LNCaP clone FGC (cell line): Measurements from ENCODE around the gene USP54.

ENCODE experiments used
- DNase-seq: peaks from one replicate; pipeline ENCODE4 v3.0.0-alpha.2; 2011; ENCODE audit warnings: low read depth
- H3K4me3 ChIP-seq: 2 replicates; pipeline ENCODE4 v1.5.1; 2011; ENCODE audit warnings: mild to moderate bottlenecking, low read depth, low read length, control low read depth
- TF ChIP-seq, protein P1 (sequence below): IDR thresholded peaks from 2 replicates; pipeline ENCODE4 v1.5.1; 2012; ENCODE audit warnings: mild to moderate bottlenecking; ENCODE audit not compliant: control insufficient read depth, insufficient read depth; ENCODE audit errors: extremely low read depth

The USP54 gene

DNA sequence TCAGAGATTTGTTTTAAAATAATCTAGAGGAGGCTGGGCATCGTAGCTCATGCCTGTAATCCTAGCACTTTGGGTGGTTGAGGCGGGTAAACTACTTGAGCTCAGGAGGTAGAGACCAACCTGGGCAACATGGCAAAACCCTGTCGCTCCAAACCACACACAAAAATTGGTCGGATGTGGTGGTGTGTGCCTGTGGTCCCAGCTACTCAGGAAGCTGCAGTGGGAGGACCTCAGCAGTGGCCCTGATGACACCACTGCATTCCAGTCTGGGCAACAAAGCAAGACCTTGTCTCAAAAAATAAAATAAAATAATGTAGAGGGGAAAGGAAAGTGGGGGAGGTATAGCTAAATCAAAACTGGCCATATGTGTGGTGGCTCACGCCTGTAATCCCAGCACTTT is 81.4 kb downstream of the USP54 start:
- no peak overlapping the region for H3K4me3 ChIP-seq
- no peak for DNase-seq
- TF ChIP-seq, protein P1, sequence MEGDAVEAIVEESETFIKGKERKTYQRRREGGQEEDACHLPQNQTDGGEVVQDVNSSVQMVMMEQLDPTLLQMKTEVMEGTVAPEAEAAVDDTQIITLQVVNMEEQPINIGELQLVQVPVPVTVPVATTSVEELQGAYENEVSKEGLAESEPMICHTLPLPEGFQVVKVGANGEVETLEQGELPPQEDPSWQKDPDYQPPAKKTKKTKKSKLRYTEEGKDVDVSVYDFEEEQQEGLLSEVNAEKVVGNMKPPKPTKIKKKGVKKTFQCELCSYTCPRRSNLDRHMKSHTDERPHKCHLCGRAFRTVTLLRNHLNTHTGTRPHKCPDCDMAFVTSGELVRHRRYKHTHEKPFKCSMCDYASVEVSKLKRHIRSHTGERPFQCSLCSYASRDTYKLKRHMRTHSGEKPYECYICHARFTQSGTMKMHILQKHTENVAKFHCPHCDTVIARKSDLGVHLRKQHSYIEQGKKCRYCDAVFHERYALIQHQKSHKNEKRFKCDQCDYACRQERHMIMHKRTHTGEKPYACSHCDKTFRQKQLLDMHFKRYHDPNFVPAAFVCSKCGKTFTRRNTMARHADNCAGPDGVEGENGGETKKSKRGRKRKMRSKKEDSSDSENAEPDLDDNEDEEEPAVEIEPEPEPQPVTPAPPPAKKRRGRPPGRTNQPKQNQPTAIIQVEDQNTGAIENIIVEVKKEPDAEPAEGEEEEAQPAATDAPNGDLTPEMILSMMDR = no peak

DNA sequence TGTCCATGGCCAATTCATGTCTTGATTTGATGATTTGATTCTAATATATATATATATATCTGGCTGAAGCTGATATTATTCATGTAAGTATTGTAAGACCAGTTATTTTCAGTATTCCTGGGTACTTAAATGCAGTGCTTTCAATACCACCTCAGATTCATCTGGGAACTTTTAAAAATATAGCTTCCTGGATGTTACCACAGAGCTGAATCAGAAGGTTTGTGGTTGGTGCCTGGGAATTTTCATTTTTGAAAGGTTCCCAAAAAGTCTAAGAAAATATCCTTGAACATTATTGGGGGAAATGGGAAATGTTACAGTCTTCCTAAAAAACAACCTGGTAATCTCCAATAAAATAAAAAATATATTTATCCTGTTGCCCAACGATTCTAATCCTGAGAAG is 84.7 kb downstream of the USP54 start:
- DNase-seq = no peak
- H3K4me3 ChIP-seq = no peak overlapping the region
- TF ChIP-seq, protein P1 = no peak

DNA sequence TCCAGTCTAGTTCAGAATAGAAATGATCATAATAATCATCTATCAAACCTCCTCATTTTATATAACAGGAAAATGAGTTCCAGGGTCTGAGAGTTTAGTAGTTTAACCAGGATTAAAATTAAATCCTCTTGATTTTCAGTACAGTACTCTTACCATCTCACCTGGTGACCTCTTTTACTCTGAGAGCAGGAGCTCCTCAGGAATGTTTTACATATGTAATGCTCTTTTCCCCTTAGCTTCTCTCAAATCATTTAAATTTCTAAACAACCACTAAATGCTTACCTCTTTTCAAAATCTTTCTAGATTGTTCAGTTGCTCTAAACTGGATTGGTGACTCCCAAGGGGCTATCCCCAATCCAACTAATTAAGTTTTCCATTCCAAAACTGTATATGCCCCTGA is 85.1 kb downstream of the USP54 start:
- TF ChIP-seq, protein P1 = no peak
- DNase-seq = no peak
- H3K4me3 ChIP-seq = no peak overlapping the region

DNA sequence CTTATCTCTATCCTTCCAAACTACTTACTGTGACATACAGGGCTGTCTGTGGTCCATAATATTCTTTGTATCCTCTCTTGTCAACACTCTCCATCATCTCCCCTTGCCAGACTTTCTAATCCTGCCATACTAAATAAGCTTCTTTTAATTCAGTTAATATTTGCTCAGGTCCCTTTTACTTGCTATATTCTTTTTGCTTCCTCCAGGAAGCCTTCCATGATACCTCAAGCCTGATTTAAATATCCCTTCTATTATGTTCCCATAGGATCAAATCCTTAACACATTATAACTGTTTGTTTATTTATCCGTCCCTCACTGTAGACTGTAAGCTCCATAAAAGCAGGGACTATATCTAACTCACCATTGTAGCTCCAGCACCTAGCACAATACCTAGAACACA is 88.1 kb downstream of the USP54 start:
- TF ChIP-seq, protein P1 = no peak
- no peak overlapping the region for H3K4me3 ChIP-seq
- no peak for DNase-seq

DNA sequence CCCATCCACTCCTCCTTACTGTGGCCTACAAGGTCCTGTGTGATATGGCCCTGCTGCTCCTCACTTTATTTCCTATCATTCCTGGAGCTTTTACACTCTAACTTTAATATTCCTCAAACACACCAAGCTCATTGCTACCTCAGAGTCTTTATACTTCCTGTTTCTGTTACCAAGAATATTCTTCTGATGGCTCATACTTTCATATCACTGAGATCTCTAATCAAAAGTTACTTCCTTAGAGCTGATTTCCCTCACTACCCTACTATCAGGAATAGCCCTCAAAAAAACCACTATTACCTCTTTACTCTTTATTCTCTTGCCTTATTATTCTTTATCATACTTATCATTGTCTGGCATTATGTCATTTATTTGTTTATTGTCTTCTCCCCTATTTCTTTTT is 89.5 kb downstream of the USP54 start:
- no peak for DNase-seq
- no peak overlapping the region for H3K4me3 ChIP-seq
- TF ChIP-seq, protein P1 = no peak

DNA sequence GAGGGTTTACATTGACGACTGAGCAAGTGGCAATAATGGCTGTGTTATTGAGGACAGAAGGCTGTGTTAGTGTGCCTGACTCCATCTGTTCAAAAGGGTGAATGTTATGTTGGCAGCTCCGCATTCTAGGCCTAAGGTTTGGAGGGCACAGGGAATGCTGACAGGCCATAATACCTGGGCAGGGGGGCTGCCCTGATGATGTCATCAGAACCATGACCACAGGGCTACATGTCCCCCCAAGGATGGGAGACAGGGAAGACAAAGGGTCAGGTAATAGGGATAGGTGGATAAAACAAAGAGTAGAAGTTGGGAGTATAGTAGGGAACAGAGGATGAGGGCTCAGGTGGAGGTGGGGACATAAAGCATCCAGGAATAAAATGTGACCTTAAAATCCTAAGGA is 93.5 kb downstream of the USP54 start:
- TF ChIP-seq, protein P1 = no peak
- no peak overlapping the region for H3K4me3 ChIP-seq
- DNase-seq = no peak

DNA sequence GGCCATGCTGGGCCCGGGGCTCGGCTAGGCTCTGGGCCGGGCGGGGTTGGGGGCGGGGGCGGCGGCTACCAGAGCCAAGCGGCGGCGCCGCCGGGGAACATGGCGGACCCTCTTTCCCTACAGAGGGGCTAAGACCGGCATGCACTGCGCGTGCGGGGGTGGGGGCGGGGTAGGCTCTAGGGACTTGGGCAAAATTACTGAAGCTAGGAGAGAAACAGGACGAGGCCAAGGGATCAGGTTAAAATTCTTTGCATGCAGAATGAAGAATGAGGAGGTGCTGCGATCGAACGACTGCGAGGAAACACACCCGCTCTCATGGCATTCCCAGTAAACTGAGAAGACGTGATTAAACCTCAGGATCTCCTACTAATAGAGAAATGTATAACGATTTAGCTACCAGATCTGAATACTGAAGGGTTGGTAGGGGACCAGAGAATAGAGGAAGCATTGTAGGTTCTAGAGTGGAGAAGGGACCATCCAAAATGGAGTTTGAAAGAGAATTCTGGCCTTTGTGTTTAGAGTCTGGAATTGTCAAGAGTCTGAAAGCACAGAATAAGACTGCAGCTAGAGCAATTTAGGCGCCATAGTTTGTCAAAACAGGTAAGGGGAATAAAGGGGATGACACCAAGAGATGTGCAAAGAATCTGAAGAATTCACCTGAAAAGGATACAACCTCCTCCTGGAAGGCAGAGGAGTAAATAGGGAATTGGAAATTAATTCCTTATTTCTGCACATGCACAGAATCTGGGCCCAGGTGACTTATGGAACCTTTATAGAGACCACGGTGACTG is 95.1 kb downstream of the USP54 start, which contains the start of gene PPP3CB:
PPP3CB (minus strand) TSS at position 141 of the 791 bp plus-strand sequence; CDS start at position 6, 135 bp downstream.
- H3K4me3 ChIP-seq = peak within 1 kb of the TSS; percentile 84
- TF ChIP-seq, protein P1 = no peak
- peak; percentile 89 for DNase-seq
